ENCODE data around the gene MBTPS1. TPM values are rescaled to one million over a fixed set of nuclear protein-coding genes. Genes with fewer than 3 reads are reported as not detected.

Gene MBTPS1
- total RNA-seq, 1 experiment from 2014 or later = 46.9 TPM

GRCh38 chr16:84055801-84056634 lies 60.7 kb downstream of the MBTPS1 start:
- H3K9me3 Mint-ChIP-seq = no peaks in the 10 kb centered on the region
- no peak for DNase-seq (ENCODE audit: low spot score)
- peak overlapping the region; percentile 36; the same call in 1 of the 2 replicates for H3K27ac Mint-ChIP-seq
- ATAC-seq = no peak
- H3K27me3 Mint-ChIP-seq (ENCODE audit: low read depth) = no peaks in the 10 kb centered on the region
- ChIA-PET POLR2A (no interaction called here), CTCF (interaction anchor here (0.9 to 2.2 kb wide), 4 partner anchors 10 to 102 kb away, joined by 3 to 7 read pairs (median 5); partner anchors contain the start of gene OSGIN1)
- H3K4me3 Mint-ChIP-seq = no peak overlapping the region
- peaks cover 59% of the 10 kb centered on the region for H3K36me3 Mint-ChIP-seq
- no peaks in the 10 kb centered on the region for H3K4me1 Mint-ChIP-seq
- no peak for TF ChIP-seq TEAD1 (CRISPR knock-in tag; IDR thresholded peaks at IDR 0.05)

DNA sequence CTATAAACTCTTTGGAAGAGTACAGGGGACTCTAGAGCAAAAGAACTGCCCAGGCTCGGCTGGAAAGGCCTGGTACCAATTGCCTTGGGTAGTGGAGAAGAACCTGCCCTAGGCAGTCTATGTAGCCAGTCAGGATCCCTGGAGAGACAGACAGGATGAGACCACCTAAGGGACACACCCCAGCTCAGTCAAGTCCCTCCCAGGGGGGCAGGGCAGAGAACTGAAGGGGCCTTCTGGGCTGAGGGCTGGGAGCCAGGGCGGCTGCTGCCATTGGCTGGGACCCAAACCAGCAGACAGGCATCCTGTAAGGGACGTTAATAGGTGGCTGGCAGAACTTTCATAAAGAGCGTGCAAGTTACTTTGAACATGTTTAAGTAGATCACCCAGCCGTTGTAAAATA lies 61.4 kb downstream of the MBTPS1 start:
- no peaks in the 10 kb centered on the region for H3K4me1 Mint-ChIP-seq
- DNase-seq (ENCODE audit: low spot score) (no peak), ATAC-seq (no peak)
- no peaks in the 10 kb centered on the region for H3K27me3 Mint-ChIP-seq (ENCODE audit: low read depth)
- no peak overlapping the region for H3K27ac Mint-ChIP-seq
- peaks cover 55% of the 10 kb centered on the region for H3K36me3 Mint-ChIP-seq
- POLR2A ChIA-PET = interaction anchor here (0.5 kb wide), 1 partner anchor 69 kb away, joined by 4 read pairs; no protein-coding TSS in a partner anchor
- CTCF ChIA-PET = interaction anchor here (0.6 to 2.2 kb wide), 5 partner anchors 11 to 101 kb away, joined by 3 to 10 read pairs (median 7); partner anchors contain the start of gene OSGIN1
- no peak overlapping the region for H3K4me3 Mint-ChIP-seq
- H3K9me3 Mint-ChIP-seq = no peaks in the 10 kb centered on the region
- TF ChIP-seq, protein P1, sequence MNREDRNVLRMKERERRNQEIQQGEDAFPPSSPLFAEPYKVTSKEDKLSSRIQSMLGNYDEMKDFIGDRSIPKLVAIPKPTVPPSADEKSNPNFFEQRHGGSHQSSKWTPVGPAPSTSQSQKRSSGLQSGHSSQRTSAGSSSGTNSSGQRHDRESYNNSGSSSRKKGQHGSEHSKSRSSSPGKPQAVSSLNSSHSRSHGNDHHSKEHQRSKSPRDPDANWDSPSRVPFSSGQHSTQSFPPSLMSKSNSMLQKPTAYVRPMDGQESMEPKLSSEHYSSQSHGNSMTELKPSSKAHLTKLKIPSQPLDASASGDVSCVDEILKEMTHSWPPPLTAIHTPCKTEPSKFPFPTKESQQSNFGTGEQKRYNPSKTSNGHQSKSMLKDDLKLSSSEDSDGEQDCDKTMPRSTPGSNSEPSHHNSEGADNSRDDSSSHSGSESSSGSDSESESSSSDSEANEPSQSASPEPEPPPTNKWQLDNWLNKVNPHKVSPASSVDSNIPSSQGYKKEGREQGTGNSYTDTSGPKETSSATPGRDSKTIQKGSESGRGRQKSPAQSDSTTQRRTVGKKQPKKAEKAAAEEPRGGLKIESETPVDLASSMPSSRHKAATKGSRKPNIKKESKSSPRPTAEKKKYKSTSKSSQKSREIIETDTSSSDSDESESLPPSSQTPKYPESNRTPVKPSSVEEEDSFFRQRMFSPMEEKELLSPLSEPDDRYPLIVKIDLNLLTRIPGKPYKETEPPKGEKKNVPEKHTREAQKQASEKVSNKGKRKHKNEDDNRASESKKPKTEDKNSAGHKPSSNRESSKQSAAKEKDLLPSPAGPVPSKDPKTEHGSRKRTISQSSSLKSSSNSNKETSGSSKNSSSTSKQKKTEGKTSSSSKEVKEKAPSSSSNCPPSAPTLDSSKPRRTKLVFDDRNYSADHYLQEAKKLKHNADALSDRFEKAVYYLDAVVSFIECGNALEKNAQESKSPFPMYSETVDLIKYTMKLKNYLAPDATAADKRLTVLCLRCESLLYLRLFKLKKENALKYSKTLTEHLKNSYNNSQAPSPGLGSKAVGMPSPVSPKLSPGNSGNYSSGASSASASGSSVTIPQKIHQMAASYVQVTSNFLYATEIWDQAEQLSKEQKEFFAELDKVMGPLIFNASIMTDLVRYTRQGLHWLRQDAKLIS (CRISPR knock-in tag; IDR thresholded peaks at IDR 0.05; ENCODE audit: borderline replicate concordance) = no peak
- no peak for TF ChIP-seq ZNF138 (CRISPR knock-in tag; conservative IDR thresholded peaks at IDR 0.05)
- TF ChIP-seq E2F1 (CRISPR knock-in tag; IDR thresholded peaks at IDR 0.05) = no peak
- TF ChIP-seq RORB (CRISPR knock-in tag; IDR thresholded peaks at IDR 0.05) = no peak
- TF ChIP-seq SP1 (CRISPR knock-in tag; conservative IDR thresholded peaks at IDR 0.05) = no peak
- no peak for TF ChIP-seq TP53 (CRISPR knock-in tag; IDR thresholded peaks at IDR 0.05)
- TF ChIP-seq MYBL2 (CRISPR knock-in tag; IDR thresholded peaks at IDR 0.05) = no peak
- no peak for TF ChIP-seq PRDM15 (CRISPR knock-in tag; IDR thresholded peaks at IDR 0.05)
- no peak for TF ChIP-seq ZBTB21 (CRISPR knock-in tag; IDR thresholded peaks at IDR 0.05; ENCODE audit: borderline replicate concordance)
- TF ChIP-seq USF2 (CRISPR knock-in tag; IDR thresholded peaks at IDR 0.05) = no peak
- TF ChIP-seq PRRX2 (CRISPR knock-in tag; IDR thresholded peaks at IDR 0.05) = no peak
- no peak for TF ChIP-seq ZNF425 (CRISPR knock-in tag; conservative IDR thresholded peaks at IDR 0.05)
- no peak for TF ChIP-seq SOX15 (CRISPR knock-in tag; IDR thresholded peaks at IDR 0.05)
- TF ChIP-seq GRHL2 (CRISPR knock-in tag; IDR thresholded peaks at IDR 0.05; ENCODE audit: insufficient replicate concordance, severe bottlenecking) = no peak
- TF ChIP-seq ARID4B (CRISPR knock-in tag; IDR thresholded peaks at IDR 0.05; ENCODE audit: borderline replicate concordance) = no peak
- TF ChIP-seq ZNF232 (CRISPR knock-in tag; IDR thresholded peaks at IDR 0.05) = no peak
